ENCODE data around the gene PFDN6. TPM values are rescaled to one million over a fixed set of nuclear protein-coding genes. Genes with fewer than 3 reads are reported as not detected.

PFDN6 gene
- total RNA-seq, 3 donors from 2014 or later = 23.3 to 28.6 (median 26.9) TPM

DNA sequence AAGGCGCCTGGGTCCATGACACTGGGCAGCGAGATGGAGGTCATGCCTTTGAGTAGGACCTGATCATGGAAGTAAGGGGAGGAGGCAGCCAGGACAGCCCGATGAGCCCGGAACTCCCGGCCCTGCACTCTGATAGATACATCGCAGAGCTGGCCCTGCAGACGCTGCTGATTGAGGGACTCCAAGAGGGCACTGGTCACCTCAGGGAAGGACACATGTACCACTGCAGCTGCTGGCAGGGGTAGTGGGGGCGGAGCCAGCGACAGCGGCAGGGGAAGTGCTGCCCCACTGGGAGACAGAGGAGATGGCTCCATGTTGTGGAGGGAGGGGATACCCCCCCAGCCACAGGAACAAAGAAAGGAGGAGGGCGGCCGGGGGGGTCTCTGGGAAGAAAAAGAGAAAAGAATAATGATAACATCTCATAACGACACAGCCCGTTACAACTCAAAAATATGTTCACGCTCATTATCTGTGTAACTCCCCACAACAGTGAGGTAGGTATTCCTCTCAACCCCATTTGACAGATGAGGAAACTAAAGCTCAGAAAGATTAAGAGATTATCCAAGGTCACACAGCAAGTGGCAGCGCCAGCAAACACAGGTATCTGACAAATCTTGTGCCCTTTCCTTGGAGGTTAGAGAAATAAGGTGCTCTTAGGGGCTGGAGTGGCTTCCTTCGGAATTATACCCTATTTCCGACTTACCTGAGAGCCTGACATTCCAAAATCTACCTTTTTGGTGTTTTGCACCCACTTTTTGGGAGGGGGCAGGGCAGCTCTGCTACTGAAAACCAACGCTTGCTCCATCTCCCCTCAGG, 27.4 kb downstream of the PFDN6 start:
- Histone ChIP-seq H3K4me1 (peaks cover 3 to 59% of the 10 kb centered on the region in 2 donors), H3K4me3 (peak overlapping the region; percentile 50 to 64 (median 54)), H3K27me3 (no peaks in the 10 kb centered on the region), H3K27ac (peak overlapping the region; percentile 87 to 92), H3K9me3 (no peaks in the 10 kb centered on the region), H3K36me3 (no peaks in the 10 kb centered on the region)
- TF ChIP-seq, protein P1, sequence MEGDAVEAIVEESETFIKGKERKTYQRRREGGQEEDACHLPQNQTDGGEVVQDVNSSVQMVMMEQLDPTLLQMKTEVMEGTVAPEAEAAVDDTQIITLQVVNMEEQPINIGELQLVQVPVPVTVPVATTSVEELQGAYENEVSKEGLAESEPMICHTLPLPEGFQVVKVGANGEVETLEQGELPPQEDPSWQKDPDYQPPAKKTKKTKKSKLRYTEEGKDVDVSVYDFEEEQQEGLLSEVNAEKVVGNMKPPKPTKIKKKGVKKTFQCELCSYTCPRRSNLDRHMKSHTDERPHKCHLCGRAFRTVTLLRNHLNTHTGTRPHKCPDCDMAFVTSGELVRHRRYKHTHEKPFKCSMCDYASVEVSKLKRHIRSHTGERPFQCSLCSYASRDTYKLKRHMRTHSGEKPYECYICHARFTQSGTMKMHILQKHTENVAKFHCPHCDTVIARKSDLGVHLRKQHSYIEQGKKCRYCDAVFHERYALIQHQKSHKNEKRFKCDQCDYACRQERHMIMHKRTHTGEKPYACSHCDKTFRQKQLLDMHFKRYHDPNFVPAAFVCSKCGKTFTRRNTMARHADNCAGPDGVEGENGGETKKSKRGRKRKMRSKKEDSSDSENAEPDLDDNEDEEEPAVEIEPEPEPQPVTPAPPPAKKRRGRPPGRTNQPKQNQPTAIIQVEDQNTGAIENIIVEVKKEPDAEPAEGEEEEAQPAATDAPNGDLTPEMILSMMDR (IDR thresholded peaks at IDR 0.05) = no peak
- no peak for TF ChIP-seq POLR2A (IDR thresholded peaks at IDR 0.05)
- no peak for TF ChIP-seq POLR2AphosphoS5 (IDR thresholded peaks at IDR 0.05)
- intact Hi-C loops (cut with DNase I; ENCODE audit: low total_unique reads) = no loop called here
- DNase-seq (ENCODE audit: low spot score in 2 of 2) = no peak

DNA sequence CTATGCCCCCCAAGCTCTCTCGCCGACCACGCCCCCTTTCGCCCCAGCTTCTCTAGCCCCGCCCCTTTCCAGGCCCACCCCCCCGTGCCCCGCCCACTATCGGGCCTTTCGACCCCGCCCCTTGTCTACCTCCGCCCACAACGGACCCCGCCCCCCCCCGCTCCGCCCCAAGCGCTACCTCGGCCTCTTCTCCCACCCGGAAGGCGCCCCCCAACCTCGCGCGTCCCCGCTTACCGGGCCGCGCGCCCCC, 27.9 kb downstream of the PFDN6 start:
- no peaks in the 10 kb centered on the region for H3K27me3 ChIP-seq
- H3K36me3 ChIP-seq = no peaks in the 10 kb centered on the region
- no peak for TF ChIP-seq POLR2AphosphoS5 (IDR thresholded peaks at IDR 0.05)
- TF ChIP-seq, protein P1 (IDR thresholded peaks at IDR 0.05) = no peak
- TF ChIP-seq POLR2A (IDR thresholded peaks at IDR 0.05) = no peak
- peak in 1 of 2 donors; percentile 61 for DNase-seq (ENCODE audit: low spot score in 2 of 2)
- intact Hi-C loops (cut with DNase I; ENCODE audit: low total_unique reads) = no loop called here
- H3K27ac ChIP-seq = peak overlapping the region; percentile 87 to 92
- H3K4me1 ChIP-seq = peaks cover 0 to 58% of the 10 kb centered on the region in 2 donors
- no peaks in the 10 kb centered on the region for H3K9me3 ChIP-seq
- H3K4me3 ChIP-seq = peak overlapping the region; percentile 50 to 64 (median 54)

DNA sequence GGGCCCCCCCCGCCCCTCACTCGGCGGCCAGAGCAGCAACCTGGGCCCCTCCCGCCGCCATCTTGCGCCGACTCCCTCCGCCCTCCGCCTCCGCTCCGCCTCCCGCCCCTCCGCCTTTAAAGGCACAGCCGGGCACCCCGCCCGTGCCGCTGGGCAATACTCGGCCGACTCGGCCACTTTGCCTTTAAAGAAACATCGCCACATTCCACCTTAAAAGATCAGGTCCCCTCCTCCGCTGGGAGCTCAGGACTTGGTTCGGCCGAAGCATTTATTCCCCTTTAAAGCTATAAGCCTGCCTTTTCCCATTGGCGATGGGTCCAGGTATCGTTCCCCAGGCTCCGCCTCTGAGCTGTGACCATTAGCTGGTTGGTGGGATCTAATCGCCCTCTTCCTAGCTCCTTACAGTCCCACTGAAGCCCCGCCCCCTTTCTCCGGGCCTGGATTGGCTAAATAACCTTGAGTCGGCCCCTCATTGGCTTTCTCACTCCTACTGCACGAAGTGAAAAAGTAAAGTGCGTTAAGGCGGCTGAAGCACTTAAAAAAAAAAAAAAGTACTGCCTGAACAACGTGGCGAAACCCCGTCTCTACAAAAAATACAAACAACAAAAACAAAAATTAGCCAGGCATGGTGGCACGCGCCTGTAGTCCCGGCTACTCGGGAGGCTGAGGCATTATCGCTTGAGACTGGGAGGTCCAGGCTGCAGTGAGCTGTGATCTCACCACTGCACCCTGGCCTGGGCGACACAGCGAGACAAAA, 28.4 kb downstream of the PFDN6 start, which contains the start of gene ZBTB22:
Gene ZBTB22 (minus strand): TSS at position 76 of the 757 bp plus-strand sequence. CDS start 828 bp downstream, outside the sequence.
- DNase-seq (ENCODE audit: low spot score in 2 of 2) = peak; percentile 99
- intact Hi-C loops (cut with DNase I; ENCODE audit: low total_unique reads) = no loop called here
- peak within 1 kb of the TSS; percentile 87 to 92 for H3K27ac ChIP-seq
- peak within 1 kb of the TSS; percentile 50 to 64 (median 54) for H3K4me3 ChIP-seq
- no peaks in the 10 kb centered on the region for H3K27me3 ChIP-seq
- no peaks in the 10 kb centered on the region for H3K36me3 ChIP-seq
- peaks cover 0 to 56% of the 10 kb centered on the region in 2 donors for H3K4me1 ChIP-seq
- no peak for TF ChIP-seq POLR2A (IDR thresholded peaks at IDR 0.05)
- TF ChIP-seq POLR2AphosphoS5 (IDR thresholded peaks at IDR 0.05) = peak; percentile 73 to 89 (median 85)
- H3K9me3 ChIP-seq = no peaks in the 10 kb centered on the region

DNA sequence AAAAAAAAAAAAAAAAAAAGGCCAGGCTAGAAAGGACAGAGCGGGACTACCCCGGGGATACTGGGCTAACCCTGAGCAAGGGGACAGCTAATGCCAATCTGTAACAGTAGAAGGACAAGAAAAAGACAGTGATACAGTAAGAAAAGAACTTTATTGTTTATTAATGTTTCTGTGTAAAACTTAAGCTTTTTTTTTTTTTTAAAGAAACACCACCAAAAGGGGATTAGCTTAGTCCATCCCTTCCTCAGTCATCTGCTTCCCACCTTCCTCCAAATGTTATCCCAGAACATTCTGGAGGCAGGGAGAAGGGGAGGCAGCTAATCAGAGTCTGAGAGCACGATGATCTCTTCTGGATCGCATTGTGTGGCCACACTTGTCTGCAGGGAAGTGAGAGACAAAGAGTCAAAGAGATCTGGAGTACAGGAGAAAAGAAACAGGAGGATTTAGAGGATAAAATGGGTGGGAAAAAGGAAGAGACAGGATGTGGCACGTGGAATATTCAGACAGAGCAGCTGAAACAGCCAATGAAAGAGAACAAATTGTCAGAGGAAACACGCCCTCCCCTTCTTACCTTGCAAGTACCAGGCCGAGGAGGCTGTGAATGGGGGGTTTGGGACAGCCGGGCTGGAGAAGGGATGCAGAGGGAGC, 29.1 kb downstream of the PFDN6 start:
- Histone ChIP-seq H3K9me3 (no peaks in the 10 kb centered on the region), H3K27me3 (no peaks in the 10 kb centered on the region), H3K4me1 (peaks cover 0 to 56% of the 10 kb centered on the region in 2 donors), H3K27ac (peak overlapping the region; percentile 54 to 92), H3K36me3 (no peaks in the 10 kb centered on the region), H3K4me3 (peak overlapping the region; percentile 50 to 64 (median 54))
- TF ChIP-seq POLR2A (IDR thresholded peaks at IDR 0.05) (no peak), POLR2AphosphoS5 (IDR thresholded peaks at IDR 0.05) (no peak)
- TF ChIP-seq, protein P1 (IDR thresholded peaks at IDR 0.05) = no peak
- no peak for DNase-seq (ENCODE audit: low spot score in 2 of 2)
- intact Hi-C loops (cut with DNase I; ENCODE audit: low total_unique reads) = no loop called here

DNA sequence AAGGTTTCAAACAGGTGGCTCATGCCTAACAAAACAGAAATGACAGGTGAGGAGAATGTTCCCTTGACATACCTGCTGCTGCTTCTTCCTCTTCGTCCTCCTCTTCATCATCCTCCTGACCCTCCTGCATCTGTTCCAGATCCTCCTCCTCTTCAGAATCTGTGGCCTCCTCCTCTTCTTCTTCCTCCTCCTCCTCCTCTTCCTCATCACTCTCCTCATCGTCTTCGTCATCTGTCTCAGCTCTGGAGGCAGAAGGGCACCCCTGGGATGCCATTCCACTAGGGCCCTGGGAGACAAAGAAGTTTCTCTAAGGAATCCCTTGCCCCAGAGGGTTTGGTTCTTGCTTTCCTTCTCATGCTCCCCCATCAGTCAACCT, 30.5 kb downstream of the PFDN6 start:
- no peak for TF ChIP-seq POLR2A (IDR thresholded peaks at IDR 0.05)
- no peak for TF ChIP-seq POLR2AphosphoS5 (IDR thresholded peaks at IDR 0.05)
- TF ChIP-seq, protein P1 (IDR thresholded peaks at IDR 0.05) = no peak
- Histone ChIP-seq H3K9me3 (no peaks in the 10 kb centered on the region), H3K27ac (peak overlapping the region; percentile 92 to 96), H3K36me3 (no peaks in the 10 kb centered on the region), H3K27me3 (no peaks in the 10 kb centered on the region), H3K4me3 (peak overlapping the region in 2 of 3 donors; percentile 4 to 85), H3K4me1 (peaks cover 0 to 57% of the 10 kb centered on the region in 2 donors)
- DNase-seq (ENCODE audit: low spot score in 2 of 2) = no peak
- intact Hi-C loops (cut with DNase I; ENCODE audit: low total_unique reads) = no loop called here
